ENCODE data around the gene TEX29.

TEX29 gene

DNA sequence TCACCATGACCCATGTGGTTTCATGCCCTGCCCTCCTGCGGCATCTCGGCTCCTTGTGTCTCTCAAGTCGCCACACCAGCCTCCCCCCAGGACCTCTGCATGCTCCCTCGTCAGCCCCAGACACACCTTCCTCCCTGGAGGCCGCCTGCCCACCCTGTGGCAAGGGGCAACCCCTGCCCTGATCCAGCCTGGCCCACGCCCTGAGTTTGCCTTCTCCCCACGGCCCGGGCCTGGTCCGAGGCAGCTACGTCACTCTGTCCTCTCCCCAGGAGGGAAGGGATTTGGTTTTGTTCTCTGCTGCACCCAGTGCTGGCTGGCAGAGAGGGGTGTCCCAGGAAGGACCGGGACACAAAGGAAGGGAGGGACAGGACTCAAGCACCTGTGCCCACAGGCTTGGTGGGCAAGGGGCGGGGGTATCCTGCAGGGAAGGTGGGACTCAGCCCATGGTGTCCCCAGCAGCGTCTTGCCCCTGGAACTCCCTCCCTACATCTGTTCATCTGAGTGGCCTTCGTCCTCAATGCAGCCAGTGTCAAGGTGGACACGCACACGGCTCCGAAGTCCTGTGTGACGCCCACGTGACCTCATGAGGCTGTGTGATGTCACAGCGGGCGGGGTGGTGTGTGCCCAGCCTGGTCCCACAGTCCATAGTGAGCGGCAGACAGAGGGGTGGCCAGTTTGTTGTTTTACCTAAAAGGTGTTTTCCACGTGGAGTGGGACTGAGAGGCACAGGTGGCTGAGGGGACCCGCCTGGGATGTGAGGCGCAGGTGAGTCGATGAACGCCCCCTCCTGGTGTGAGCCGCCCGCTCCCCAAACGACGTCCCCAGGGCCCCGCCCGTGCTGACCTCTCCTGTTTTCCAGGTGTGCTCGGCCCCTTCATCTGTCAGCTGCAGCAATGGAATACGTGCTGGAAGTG is at the start of gene TEX29:
TSS of gene TEX29 (plus strand) at position 645 of the 914 bp plus-strand sequence. CDS start at position 894, 249 bp downstream.
- FAIRE-seq = no peak

DNA sequence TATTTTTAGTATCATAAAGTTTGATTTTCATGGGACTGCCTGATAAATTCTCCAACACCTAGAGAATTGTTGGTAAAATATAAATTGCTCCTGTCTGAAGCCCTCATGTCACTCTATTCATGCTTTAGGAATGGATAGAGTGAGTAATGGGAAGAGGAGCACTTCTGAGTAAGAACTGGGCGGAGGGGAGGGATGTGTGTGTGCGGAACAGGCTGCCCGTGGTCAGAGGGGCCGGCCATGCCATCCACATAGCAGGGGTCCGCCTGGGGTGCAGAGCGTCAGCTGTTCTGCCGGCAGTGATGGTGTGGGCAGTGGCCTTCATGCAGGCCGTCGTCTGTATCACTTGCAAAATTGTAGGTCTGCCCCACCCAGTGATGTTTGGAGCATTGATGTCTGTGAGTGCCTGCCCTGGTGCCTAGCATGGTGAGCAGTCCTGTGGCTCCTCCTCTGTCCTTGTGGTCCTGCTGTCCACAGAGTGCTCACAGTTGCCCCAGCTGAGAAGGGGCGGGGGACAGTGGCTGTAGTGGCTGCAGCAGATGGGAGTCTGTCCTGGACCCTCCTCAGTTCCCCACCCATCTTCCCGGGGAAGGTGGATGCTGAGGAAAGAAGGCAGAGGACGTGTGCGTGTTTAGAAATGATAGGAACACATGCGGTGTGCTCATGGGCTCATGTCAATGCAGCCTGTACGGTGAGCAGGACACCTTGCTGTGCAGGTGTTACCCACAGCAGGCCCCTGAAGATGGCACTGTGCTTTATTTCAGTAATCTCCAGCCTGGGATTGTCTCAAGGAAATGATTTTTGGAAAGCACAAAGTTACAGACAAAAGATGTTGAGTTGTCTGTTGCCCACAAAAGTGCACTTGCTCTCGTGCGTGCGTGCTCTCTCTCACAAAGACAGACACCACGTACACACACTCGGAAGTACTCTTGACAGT is 49.4 kb upstream of the TEX29 start:
- no peak for FAIRE-seq

DNA sequence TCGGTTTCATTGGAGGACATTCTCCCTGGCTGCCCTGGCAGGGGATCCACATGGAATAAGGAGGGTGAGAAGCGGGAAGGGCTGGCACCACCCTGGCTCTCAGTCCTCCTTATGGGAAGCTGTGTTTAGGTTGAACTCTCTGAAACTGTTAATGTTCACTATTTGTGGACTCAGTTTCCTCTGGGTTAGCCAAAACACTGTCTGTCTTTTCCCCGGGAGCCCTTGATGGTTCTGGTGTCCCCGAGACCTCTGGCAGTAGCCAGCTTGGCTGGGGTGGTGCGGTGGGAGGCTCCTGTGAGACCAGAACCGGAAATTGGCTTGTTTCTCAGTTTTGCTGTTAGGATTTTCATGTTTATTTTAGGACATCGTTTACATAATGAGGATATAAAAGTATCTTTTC is 48.3 kb upstream of the TEX29 start:
- FAIRE-seq = no peak

DNA sequence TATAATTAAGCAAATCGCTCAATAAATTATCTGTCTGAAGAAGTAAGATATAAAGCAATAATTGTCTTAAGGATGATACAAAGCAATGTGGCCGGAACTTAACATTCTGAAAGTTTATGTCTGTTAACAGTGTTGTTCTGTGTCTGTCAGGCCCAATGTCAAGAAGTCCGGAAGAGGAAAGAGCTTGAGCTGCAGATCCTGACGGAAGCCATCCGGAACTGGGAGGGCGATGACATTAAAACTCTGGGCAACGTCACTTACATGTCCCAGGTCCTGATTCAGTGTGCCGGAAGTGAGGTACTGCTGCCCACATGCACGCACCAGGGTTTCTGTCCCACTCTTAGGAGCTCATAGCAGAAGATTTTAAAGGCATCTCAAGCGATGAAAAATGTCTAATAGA is 45.1 kb upstream of the TEX29 start:
- FAIRE-seq = no peak

DNA sequence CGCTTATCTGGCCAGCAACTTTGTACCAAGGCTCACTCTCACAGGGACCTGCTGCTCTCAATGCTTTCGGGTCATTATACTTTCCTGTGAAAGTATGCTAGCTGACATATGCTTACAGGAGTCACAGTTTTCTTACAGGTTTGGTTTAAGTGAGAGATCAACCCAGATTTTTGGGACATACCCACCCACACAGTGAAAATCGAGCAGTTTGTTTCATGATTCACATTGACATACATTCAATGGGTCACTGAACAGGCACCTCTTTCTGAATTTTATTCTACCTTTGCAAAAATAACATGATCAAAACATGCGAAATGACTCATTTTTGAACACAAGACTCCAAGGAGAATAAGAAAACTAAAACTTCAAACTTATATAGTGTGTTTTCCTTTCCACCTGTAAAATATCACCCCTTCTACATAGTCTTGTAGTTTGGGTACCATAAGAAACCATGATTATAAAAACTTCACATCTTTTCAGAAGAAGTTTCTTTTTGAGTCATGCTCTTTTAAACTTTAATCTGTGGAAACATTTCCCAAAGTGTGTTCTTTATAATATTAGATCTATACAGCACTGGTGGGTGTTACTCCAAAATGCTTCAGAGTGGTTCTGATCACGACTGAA is 44.3 kb upstream of the TEX29 start:
- no peak for FAIRE-seq

DNA sequence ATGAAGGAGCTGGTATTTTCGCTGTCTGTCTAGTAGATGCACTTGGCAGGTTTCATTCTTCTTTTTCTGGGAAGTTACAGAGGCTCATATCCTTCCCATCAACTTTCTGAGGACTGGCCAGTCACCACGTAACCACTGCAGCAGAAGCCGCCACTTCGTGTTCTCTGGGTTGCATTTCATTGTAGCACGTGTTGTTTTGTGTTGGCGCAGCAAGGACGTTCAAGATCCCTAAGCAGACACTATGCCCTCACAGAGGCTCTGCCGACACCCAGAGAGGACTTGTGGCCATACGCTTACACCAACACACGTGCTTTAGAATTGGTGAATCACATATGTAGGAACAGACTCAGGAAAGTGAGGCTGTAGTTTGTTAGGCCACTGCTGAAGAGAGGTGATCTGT is 42.2 kb upstream of the TEX29 start:
- no peak for FAIRE-seq

DNA sequence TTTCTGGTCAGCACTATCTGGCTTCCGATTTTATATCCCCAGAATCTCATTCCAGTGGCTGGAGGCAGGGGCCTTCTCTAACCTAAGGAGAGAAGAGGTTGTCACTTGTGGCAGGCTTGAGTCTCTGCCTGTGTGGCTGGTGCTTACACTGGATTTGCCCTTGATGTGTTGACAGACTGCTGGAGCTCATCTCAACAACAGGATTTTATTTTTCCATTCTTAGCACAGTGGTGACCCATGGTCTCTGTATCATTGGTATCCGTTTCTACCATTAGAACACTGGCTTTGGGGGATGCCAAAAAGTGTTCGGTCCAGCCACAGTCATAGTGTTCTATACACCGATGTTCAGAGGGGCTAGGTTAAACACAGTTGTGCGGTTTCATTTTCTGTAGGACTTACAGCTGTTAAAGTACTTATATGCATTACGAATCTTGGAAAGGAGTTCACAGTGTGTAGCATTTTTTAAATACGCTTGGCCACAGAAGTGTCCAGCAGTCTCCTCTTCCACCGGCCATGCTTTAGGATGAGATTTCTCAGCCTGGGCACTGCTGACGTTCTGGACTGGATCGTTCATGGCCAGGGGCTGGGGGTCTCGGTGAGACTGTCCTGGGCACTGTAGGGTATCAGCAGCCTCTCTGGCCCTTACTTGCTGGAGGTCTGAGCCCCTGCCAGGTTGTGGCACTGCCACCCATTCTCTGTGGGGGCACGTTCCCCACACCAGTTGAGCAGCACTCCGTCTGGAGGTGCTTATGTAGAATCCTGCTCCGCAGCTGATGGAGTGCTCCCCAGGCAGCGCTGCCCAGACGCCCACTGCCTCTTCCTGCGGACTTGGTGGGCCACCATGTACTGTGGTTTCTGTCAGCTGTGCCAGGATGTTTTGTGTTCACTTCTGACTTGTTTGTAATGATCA is 41.4 kb upstream of the TEX29 start:
- FAIRE-seq = no peak

DNA sequence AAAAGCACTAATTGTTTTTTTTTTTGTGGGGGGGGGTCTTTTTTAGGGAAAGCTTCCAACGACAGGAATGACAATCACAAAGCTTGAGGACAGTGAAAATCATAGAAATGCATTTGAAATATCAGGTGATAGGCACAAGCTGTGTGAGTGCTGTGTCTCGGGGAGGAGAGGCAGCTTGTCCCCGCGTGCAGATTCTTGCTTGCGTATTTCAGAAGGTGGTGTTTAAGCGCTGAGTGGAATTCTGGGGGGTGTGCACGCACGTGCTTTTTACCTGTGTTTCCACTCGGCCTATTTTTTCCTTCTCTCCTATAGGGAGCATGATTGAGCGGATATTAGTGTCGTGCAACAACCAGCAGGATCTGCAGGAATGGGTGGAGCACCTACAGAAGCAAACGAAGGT is 40.2 kb upstream of the TEX29 start:
- FAIRE-seq = no peak

DNA sequence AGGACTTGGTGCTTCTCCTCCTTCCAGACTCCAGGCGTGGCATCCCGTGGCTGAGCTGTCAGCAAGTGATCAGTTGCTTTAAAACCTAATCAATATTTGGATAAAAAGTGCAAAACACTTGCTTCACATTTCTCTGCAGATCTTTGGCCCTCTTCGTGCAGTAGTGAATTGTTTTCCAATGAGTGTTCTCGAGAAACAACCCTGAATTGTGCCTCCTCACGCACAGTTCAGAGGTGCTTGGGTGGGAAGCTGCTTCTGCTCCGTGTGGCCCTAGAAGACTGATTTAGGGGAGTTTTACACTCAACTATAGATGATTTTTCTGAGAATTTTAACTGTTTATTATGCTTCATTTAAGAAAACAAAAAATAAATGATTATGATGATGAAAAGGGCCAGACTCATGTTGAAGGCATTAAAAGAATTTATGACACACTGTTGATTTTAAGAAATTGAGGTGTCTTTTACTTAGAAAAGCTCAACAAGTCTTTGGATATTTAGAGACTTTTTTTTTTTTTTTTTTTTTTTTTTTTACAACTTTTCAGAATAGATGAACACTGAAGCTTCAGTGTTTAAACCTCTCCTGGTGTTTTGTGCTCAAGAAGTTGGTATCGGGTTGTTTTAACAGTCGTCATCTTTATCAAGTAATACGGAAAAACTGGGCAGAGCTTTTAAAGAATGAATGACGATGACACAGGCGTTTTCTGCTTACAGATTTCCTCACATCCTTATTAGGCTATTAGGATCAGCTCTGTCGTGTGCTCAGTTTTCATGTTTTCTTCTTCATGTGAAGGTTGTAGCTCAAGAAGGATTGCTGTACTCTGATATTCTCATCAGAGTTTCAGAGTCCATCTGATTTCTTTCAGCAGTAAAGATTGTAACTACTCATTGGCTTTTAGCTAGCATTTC is 39.5 kb upstream of the TEX29 start:
- FAIRE-seq = no peak

DNA sequence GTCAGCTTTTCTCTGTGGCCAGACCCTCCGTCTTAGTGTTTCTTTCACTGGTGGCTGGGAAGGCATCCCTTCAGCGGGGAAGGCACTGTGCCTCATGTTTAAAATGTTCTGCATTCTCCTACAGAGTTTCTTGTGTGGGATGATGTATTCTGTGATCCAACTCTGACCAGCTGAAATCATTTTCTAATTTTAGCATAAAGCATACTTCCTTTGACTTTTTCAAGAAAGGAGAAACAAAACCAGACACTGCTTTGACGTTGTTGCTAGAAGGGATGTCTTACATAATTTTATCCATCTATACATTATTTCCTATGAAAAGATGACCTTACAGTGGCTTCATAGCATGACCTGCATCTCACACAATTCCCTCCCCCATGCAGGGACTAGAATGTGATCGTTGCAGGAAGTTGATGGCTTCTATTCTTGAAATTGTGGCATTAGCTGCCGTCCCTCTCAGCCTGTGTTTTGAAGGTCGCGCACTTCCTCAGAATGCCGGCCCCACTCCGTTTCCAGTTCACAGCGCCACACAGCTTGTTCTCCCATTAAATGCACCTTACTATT is 38.6 kb upstream of the TEX29 start:
- no peak for FAIRE-seq

DNA sequence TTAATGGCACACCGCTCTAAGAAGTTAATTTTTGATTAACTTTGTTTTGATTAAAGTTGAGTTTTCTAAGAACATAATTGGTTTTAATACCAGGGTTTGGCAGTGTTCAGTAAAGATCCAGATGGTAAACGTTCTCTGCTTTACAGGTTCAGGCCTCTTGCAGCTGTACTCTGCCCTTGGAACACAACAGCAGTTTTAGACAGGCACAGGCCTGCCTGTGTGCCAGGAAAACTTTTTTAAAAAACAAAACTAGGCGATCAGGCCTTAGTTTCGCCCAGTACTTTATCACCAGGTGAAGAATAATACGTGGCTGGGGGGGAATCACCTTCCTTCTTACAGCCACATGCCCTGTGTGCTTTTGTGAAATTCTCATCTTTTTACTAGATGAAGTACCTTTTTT is 38.0 kb upstream of the TEX29 start:
- no peak for FAIRE-seq

DNA sequence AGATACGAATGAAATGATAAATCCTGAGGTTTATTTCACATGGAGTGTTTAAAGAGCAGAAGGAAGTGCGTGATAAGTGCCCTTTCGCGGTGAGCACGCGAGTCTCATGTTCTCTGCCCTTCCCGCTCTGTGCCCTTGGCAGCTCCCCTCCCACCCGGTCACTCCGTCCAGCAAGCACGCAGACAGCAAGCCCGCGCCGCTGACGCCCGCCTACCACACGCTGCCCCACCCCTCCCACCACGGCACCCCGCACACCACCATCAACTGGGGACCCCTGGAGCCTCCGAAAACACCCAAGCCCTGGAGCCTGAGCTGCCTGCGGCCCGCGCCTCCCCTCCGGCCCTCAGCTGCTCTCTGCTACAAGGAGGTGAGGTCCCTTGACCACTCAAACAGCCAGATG is 37.4 kb upstream of the TEX29 start:
- no peak for FAIRE-seq

DNA sequence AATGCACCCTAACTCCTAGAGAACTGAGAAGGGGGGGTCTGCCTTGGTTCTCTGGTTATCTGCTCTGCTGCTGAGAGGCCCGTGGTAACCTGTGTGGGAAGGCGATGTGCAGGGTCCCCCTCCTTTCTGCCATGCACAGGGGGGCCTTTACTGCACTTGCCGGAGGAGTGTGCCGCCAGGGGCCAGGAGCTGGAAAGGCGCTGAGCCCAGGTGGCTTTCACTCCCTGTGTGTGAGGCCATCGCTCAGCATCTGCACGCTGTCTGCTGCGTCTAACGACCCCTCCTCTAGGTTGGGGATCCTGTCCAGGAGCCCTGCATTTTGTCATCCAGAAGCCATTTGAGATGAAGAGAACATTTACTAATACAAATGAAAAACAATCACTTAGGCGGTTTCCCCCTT is 37.0 kb upstream of the TEX29 start:
- FAIRE-seq = no peak

DNA sequence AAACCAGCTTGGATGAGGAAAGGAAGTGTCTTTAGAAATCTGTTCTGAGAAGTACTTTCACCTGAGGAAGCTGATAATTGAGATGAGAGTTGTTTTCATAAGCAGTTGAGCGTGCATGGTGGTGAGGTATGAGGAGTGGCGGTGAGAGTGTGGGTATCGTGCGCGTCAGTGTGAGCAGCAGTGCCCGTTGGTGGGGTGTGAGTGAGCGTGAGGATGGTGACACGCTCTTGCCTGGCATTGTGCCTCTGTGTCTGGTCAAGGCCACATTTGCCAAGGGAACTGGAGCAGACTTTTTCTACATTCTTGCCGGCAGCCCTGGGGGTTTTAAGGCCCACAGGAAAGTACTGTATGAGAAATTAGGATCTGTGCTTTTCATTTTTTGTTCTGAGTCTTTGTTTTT is 36.5 kb upstream of the TEX29 start:
- FAIRE-seq = no peak

DNA sequence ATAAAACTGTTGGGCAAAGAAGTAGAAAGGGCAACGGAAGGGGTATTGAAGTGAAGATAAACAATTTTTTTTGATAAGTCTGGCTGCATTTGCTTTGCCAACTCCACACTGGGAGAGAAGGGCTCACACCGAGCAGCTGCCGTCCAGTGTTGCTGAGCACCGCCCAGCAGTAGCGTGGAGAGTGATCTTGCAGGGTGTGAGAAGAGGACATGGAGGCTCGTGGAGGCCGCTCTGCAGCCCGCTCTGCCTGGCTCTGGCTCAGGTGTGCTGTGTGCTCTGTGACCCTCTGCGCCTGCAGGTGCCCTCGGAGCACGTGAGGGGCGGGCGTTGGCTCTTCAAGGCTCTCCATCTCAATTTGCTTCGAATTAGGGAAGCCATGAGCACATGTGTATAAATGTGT is 35.9 kb upstream of the TEX29 start:
- no peak for FAIRE-seq

DNA sequence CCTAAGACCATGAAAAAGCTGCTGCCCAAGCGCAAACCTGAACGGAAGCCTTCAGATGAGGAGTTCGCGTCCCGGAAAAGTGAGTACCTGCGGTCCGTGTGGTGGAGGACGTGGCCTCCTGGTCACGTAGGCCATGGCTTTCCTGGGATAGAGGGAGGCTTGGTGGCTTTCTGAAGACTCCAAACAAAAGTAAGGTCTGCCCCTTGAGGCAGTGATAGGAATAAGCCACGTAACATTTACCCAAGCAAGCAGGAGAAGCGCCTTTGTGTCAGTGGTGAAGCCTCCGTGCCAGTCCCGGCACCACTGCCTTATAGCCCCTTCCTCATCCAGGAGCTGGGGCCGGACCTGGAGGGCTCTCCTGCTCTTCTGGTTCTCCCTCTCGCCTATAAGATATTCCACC is 34.3 kb upstream of the TEX29 start:
- FAIRE-seq = no peak

DNA sequence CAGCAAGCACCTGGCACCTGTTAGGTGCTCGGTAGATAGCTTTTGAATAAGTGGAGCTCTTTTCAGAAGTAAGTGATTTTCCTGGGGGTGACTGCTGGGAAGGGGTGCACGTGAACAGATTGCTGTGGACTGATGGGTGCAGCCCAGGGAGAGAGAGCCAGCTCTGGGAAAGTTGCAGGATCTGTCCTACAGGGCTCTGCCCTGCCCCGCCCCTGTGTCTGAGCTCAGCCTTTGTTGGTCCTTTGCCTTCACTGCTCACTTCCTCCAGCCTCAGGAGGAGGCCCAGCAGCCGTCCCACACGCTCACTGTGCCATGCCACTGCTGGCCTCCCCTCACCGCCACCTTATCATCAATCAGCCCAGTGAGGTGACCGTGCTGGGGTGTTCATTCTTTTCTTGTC is 33.7 kb upstream of the TEX29 start:
- no peak for FAIRE-seq

DNA sequence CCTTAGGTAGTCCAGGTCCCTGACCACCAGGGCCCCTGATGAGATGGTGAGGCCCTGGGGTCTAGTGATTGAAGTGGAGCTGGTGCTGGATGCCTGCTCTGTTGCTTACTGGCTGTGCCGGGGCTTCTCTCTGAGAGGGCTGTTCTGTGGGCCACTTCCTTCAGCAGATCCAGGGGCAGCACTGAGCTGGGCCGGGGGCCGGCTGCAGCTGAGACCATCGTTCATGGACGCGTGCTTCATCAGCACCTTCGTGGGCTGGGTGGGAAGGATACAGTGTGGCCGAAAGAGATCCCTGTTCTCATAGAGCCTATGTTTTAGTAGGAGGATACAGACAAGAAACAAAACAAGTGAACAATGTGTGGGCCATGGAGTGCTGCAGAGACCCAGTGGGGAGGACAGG is 33.2 kb upstream of the TEX29 start:
- no peak for FAIRE-seq

DNA sequence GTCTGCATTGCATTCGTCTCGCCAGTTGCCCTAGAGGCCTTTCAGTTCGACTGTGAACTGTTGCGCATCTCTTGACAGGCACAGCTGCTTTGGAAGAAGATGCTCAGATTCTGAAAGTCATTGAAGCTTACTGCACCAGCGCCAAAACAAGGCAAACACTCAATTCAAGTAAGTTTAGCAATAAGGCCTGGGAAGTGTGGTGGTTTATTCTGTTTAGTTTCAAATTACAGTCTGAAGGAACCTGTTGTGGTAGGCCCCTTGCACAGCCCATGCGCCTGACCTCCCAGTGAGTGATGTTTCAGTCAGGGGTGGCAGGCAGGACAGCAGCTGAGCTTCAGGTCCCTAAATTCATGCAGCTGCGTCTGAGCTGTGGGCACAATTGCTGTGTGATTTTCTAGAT is 32.2 kb upstream of the TEX29 start:
- no peak for FAIRE-seq

DNA sequence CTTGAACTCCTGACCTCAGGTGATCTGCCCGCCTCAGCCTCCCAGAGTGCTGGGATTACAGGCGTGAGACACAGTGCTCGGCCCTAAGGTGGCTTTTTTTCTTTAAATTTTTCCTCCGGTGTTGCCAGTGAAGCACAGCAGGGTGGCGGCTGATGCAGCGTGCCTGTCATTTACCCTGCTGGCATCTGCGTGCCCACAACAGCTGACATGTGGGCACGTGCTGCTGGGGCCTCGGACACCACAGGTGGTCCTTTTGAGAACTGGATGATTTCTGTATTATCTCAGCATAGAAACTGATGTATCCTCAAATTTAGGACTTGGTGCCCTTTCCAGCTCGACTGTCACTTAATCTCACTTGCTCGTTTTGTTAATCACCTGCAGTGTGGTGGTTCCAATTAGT is 31.2 kb upstream of the TEX29 start:
- FAIRE-seq = no peak

DNA sequence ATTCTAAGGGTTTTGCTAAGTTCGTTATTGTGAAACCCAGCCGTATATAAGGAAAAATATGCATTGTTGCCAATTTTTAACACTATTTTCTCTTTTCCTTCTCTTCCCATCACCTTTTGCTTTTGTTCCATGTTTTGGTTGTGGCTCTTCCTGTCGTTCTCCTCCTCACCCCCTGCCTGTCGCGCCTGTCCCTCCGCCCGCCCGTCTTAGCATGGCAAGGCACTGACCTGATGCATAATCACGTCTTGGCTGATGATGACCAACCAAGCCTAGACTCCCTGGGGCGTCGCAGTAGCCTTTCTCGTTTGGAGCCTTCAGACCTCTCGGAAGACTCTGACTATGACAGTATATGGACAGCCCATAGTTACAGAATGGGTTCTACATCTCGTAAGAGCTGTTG is 28.5 kb upstream of the TEX29 start:
- FAIRE-seq = no peak
